Gastroesophageal sphincter (tissue), 4 donors: Measurements from ENCODE around the gene SLC66A3. TPM values are rescaled to one million over a fixed set of nuclear protein-coding genes. Genes with fewer than 3 reads are reported as not detected.

Source experiments
- ATAC-seq: fragments of 150-250 bp; one replicate; pipeline ENCODE4 v1.9.1; 2016; ENCODE audit warnings: mild to moderate bottlenecking, moderate library complexity
- H3K27ac ChIP-seq, 4 donors: fragments of 200-600 bp; sonication (generic) in 3 of 4; 1 replicate in 3 of 4; 2 replicates in 1 of 4; pipeline ENCODE4 v1.5.1; 2016 to 2019
- H3K27me3 ChIP-seq: fragments of 200-600 bp; sonication (generic); one replicate; pipeline ENCODE4 v1.5.1; 2019
- H3K36me3 ChIP-seq, 2 donors: fragments of 200-600 bp; sonication (generic); one replicate each; pipeline ENCODE4 v1.5.1; 2019; ENCODE audit warnings: control low read depth in 1 of 2
- H3K4me1 ChIP-seq, 3 donors: fragments of 200-600 bp; sonication (generic); 1 replicate in 2 of 3; 2 replicates in 1 of 3; pipeline ENCODE4 v1.5.1; 2016 to 2019; ENCODE audit warnings: control low read depth in 2 of 3
- H3K4me3 ChIP-seq, 2 donors: fragments of 200-600 bp; sonication (generic); one replicate each; pipeline ENCODE4 v1.5.1; 2019; ENCODE audit warnings: mild to moderate bottlenecking in 1 of 2, moderate library complexity in 1 of 2
- H3K9me3 ChIP-seq, 3 donors: fragments of 200-600 bp; sonication (generic); one replicate each; pipeline ENCODE4 v1.5.1; 2017 to 2019; ENCODE audit warnings: control low read depth in 2 of 3
- EP300 ChIP-seq: sonication (generic); formaldehyde crosslinking; IDR thresholded peaks from one replicate; pipeline ENCODE4 v1.6.1; 2017; ENCODE audit warnings: antibody characterized with exemption, mild to moderate bottlenecking
- POLR2A ChIP-seq, 2 donors: fragments of 450-650 bp; IDR thresholded peaks; one replicate each; pipeline ENCODE4 v1.6.1; 2017; ENCODE audit warnings: antibody characterized with exemption in 2 of 2, mild to moderate bottlenecking in 2 of 2, moderate library complexity in 1 of 2
- POLR2AphosphoS5 ChIP-seq: sonication (generic); formaldehyde crosslinking; IDR thresholded peaks from one replicate; pipeline ENCODE4 v1.6.1; 2017; ENCODE audit warnings: antibody characterized with exemption
- WGBS, 2 donors: methylation state at CpG; one replicate each; pipeline ENCODE4 v1.1.5; 2018; ENCODE audit warnings: low coverage in 1 of 2; 5-methylcytosine and 5-hydroxymethylcytosine counted together
- total RNA-seq, 4 donors: library from RNA; depleted of rRNA; stranded (reverse); fragments of >200 nt; gene quantifications; one replicate each; pipeline ENCODE4 v1.1.0, GENCODE V29; 2016
- TF ChIP-seq, protein P1 (sequence below), 4 experiments: fragments of 200-600 bp in 2 of 4; fragments of 450-650 bp in 2 of 4; sonication (generic) in 1 of 4; IDR thresholded peaks; one replicate each; pipeline ENCODE4 v1.5.1; 2017 to 2019; ENCODE audit warnings: antibody characterized with exemption in 4 of 4, mild to moderate bottlenecking in 2 of 4, moderate library complexity in 2 of 4

The SLC66A3 gene
- total RNA-seq, 4 donors from 2014 or later = 28.1 to 49.8 (median 41.5) TPM

DNA sequence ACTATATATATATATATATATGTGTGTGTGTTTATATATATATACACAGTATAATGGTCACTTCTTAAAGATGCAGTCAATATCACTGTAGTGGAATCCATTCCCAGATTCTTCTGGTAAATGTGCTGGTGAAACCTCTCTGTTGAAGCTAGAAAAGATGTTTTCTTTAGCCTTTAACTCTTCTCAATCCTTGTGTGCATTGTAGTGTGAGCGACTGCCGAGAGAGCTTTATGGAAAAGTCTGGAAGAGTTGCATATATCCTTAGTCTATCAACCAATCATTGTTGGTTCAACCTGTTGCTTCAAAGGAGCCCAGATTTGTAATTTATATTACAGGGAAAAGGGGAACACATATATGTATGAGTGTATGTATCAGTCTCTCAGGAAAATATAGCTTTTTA is 27.7 kb downstream of the SLC66A3 start:
- Histone ChIP-seq H3K9me3 (no peaks in the 10 kb centered on the region), H3K36me3 (peaks cover 0 to 80% of the 10 kb centered on the region in 2 donors), H3K27me3 (no peaks in the 10 kb centered on the region), H3K4me3 (no peak overlapping the region), H3K27ac (no peak overlapping the region), H3K4me1 (no peaks in the 10 kb centered on the region)
- ATAC-seq = no peak
- 95 to 100% methylated on average over 2 of the region's 2 CpGs for WGBS, 2 donors
- TF ChIP-seq EP300 (no peak), POLR2A (IDR thresholded peaks at IDR 0.05) (no peak), POLR2AphosphoS5 (no peak)
- TF ChIP-seq, protein P1, sequence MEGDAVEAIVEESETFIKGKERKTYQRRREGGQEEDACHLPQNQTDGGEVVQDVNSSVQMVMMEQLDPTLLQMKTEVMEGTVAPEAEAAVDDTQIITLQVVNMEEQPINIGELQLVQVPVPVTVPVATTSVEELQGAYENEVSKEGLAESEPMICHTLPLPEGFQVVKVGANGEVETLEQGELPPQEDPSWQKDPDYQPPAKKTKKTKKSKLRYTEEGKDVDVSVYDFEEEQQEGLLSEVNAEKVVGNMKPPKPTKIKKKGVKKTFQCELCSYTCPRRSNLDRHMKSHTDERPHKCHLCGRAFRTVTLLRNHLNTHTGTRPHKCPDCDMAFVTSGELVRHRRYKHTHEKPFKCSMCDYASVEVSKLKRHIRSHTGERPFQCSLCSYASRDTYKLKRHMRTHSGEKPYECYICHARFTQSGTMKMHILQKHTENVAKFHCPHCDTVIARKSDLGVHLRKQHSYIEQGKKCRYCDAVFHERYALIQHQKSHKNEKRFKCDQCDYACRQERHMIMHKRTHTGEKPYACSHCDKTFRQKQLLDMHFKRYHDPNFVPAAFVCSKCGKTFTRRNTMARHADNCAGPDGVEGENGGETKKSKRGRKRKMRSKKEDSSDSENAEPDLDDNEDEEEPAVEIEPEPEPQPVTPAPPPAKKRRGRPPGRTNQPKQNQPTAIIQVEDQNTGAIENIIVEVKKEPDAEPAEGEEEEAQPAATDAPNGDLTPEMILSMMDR (IDR thresholded peaks at IDR 0.05) = no peak

- Histone ChIP-seq H3K4me1 (no peaks in the 10 kb centered on the region), H3K27ac (no peak overlapping the region), H3K9me3 (no peaks in the 10 kb centered on the region), H3K4me3 (no peak overlapping the region), H3K36me3 (peaks cover 0 to 82% of the 10 kb centered on the region in 2 donors), H3K27me3 (no peaks in the 10 kb centered on the region)
- TF ChIP-seq, protein P1 (IDR thresholded peaks at IDR 0.05) = no peak
- TF ChIP-seq EP300 (no peak), POLR2AphosphoS5 (no peak), POLR2A (IDR thresholded peaks at IDR 0.05) (no peak)
- no peak for ATAC-seq
- WGBS, 2 donors = 90 to 92% methylated on average over 6 of the region's 6 CpGs
Observed at GRCh38 chr2:11186145-11186544, 30.9 kb downstream of the SLC66A3 start.

DNA sequence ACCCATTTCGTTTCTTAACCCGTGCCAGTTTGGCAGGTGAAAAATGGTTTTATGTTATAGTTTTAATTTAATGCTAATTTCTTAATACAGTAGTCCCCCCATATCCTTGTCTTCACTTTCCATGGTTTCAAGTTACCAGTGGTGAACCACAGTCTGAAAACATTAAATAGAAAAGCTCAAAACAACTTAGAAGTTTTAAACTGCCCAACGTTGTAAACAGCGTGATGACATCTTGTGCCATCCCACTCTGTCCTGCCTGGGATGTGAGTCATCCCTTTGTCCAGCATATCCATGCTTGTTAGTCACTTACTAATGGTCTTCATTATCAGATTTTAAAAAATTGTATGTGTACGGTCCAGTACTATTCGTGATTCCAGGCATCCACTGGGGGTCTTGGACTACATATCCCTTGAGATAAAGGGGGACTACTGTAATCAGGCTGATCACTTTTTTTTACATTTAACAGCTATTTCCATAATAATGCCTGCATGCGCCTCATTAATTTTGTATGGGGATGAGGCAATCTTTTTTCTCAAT is 31.9 kb downstream of the SLC66A3 start:
- Histone ChIP-seq H3K9me3 (no peaks in the 10 kb centered on the region), H3K36me3 (peaks cover 0 to 82% of the 10 kb centered on the region in 2 donors), H3K4me3 (no peak overlapping the region), H3K27me3 (no peaks in the 10 kb centered on the region), H3K27ac (no peak overlapping the region), H3K4me1 (no peaks in the 10 kb centered on the region)
- TF ChIP-seq POLR2A (IDR thresholded peaks at IDR 0.05) (no peak), EP300 (no peak), POLR2AphosphoS5 (no peak)
- TF ChIP-seq, protein P1 (IDR thresholded peaks at IDR 0.05) = no peak
- 87 to 94% methylated on average over 6 to 7 of the region's 7 CpGs for WGBS, 2 donors
- ATAC-seq = no peak

- 73 to 95% methylated on average over 2 of the region's 2 CpGs for whole genome bisulfite sequencing, 2 donors
- TF ChIP-seq, protein P1 (IDR thresholded peaks at IDR 0.05) = no peak
- no peak for TF ChIP-seq EP300
- TF ChIP-seq POLR2AphosphoS5 = no peak
- TF ChIP-seq POLR2A (IDR thresholded peaks at IDR 0.05) = no peak
- H3K9me3 ChIP-seq = no peaks in the 10 kb centered on the region
- H3K27ac ChIP-seq = no peak overlapping the region
- ATAC-seq = no peak
- no peaks in the 10 kb centered on the region for H3K27me3 ChIP-seq
- H3K4me1 ChIP-seq = no peaks in the 10 kb centered on the region
- H3K4me3 ChIP-seq = no peak overlapping the region
- peaks cover 2 to 82% of the 10 kb centered on the region in 2 donors for H3K36me3 ChIP-seq
Observed at GRCh38 chr2:11187731-11188130, 32.5 kb downstream of the SLC66A3 start.

GRCh38 chr2:11196246-11196645 is 41.0 kb downstream of the SLC66A3 start:
- H3K27ac ChIP-seq = no peak overlapping the region
- no peaks in the 10 kb centered on the region for H3K4me1 ChIP-seq
- no peak overlapping the region for H3K4me3 ChIP-seq
- TF ChIP-seq POLR2AphosphoS5 (no peak), EP300 (no peak), POLR2A (IDR thresholded peaks at IDR 0.05) (no peak)
- TF ChIP-seq, protein P1 (IDR thresholded peaks at IDR 0.05) = no peak
- H3K36me3 ChIP-seq = peaks cover 7 to 100% of the 10 kb centered on the region in 2 donors
- 88 to 97% methylated on average over 3 of the region's 3 CpGs for WGBS, 2 donors
- no peaks in the 10 kb centered on the region for H3K27me3 ChIP-seq
- no peak for ATAC-seq
- H3K9me3 ChIP-seq = no peaks in the 10 kb centered on the region
